ENCODE data around the gene TTC9B.
A peak's percentile ranks its signal among the peaks of the same experiment; 100 is the strongest.

TTC9B gene

DNA sequence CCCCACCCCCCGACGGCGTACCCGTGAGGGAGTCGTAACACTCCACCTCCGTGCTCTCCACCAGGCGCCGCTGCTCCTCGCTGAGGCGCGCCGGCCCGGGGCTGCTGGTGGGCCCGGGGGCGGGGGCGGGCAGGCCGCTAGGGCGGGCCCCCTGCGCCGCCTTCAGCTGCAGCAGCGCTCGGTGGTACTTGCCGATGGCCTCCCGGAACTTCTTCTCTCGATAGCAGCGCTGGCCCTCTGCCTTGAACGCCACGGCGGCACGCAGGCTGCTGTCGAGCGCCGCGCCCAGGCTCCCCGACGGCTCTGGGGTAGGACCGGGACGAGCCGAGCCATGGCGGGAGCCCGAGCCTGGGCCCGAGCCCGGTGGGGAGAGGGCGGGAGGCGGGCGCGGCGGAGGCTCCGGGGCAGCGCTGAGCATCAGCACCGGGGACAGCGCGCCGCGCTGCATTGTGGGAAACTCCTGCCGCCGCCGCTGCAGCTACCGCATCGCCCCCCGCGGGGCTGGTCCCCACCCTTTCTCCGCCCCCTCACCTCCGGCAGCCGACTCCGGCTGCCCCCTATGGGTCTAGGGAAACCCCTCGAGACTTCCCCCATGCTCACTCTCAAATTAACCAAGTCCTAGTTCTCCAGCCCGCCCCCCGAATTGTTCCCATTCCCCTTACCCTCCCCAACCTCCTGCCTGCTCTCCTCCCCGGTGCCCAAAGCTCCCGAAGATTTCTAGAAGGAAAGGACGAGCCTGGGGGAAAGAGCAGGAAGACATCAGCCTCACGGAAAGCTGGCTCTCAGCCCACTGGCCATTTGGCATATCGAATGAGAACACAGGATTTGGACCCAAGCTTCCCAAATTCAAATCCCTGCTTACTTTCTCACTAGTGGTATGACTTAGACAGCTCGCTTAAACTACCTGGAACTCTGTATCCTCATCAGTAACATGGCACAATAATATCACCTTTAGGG is at the start of gene TTC9B:
TSS of gene TTC9B (minus strand) at position 451 of the 957 bp plus-strand sequence. CDS start at position 448, 3 bp downstream.
- H3K27ac ChIP-seq = peak within 1 kb of the TSS; percentile 52
- TF ChIP-seq ZFX (IDR thresholded peaks at IDR 0.05) = no peak
- TF ChIP-seq, protein P1, sequence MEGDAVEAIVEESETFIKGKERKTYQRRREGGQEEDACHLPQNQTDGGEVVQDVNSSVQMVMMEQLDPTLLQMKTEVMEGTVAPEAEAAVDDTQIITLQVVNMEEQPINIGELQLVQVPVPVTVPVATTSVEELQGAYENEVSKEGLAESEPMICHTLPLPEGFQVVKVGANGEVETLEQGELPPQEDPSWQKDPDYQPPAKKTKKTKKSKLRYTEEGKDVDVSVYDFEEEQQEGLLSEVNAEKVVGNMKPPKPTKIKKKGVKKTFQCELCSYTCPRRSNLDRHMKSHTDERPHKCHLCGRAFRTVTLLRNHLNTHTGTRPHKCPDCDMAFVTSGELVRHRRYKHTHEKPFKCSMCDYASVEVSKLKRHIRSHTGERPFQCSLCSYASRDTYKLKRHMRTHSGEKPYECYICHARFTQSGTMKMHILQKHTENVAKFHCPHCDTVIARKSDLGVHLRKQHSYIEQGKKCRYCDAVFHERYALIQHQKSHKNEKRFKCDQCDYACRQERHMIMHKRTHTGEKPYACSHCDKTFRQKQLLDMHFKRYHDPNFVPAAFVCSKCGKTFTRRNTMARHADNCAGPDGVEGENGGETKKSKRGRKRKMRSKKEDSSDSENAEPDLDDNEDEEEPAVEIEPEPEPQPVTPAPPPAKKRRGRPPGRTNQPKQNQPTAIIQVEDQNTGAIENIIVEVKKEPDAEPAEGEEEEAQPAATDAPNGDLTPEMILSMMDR (conservative IDR thresholded peaks at IDR 0.05) = no peak

DNA sequence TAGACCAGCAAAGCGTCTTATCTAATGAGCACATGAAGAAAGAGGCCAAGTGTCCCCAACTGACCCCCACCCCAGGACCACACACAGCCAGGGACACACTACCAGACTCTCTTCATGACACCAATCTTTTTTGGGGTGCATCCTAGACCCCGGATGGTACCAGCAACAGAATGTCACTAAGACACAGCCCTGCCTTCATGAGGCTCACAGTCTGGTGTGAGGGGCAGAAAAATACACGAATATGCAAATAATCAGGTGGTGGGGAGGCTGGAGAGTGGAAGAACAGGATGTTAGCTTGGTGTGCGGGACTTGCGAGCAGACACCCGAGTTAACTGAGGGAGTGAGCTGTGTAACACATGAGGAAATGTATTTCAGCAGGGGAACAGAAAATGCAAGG is 49.4 kb upstream of the TTC9B start:
- no peak for TF ChIP-seq ZFX (IDR thresholded peaks at IDR 0.05)
- TF ChIP-seq, protein P1 (conservative IDR thresholded peaks at IDR 0.05) = no peak
- no peak overlapping the region for H3K27ac ChIP-seq

DNA sequence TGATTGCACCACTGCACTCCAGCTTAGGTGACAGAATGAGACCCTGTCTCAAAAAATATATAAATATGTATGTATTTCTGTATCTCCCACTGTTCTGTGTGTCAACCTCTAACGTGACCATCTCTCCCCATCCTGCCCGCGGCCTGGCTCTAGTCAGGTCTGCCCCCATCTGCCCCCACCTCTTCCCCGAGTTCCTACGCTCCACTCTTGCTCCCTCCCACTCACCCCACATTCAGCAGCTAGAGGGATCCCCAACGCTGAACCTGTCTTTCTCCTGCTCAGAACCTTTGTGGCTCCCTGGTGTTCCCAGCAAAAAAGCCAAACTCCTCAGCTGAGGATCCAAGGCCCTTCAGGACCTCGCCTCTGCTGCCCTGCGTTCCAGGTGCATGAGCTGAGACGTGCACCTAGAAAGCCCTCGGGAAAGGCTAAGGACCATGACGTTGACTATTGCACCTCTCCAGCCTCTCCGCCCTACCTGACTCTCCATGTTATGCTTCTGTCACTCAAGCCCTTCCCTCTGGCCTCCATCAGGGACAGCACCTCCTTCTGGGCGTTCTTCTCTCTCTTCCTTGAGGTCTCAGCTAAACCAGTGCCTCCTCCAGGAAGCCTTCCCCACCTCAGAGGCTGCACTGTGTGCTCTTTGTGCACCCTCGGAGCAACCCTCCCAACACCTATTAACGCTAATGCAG is 48.9 kb upstream of the TTC9B start:
- H3K27ac ChIP-seq = no peak overlapping the region
- TF ChIP-seq, protein P1 (conservative IDR thresholded peaks at IDR 0.05) = no peak
- TF ChIP-seq ZFX (IDR thresholded peaks at IDR 0.05) = no peak

DNA sequence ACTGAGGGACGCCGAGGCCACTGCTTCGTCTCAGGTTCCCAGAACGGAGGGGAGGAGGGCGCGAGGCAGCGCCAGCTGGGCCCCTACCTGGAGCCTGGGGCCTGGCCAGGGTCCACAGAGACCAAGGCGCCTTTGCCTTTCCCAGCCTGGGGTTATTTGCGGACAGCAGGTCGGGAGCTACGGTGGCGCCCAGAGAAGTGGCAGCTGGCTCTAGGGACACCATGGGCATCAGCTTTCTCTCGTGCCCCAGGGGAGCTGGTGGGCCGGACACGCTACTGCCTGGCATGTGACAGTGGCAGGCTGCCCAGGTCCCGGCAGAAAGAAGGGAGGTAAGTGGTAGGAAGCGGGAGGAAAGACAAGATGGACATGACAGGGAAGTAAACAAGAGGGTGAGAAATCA is 47.9 kb upstream of the TTC9B start:
- no peak for TF ChIP-seq ZFX (IDR thresholded peaks at IDR 0.05)
- TF ChIP-seq, protein P1 (conservative IDR thresholded peaks at IDR 0.05) = no peak
- H3K27ac ChIP-seq = no peak overlapping the region

DNA sequence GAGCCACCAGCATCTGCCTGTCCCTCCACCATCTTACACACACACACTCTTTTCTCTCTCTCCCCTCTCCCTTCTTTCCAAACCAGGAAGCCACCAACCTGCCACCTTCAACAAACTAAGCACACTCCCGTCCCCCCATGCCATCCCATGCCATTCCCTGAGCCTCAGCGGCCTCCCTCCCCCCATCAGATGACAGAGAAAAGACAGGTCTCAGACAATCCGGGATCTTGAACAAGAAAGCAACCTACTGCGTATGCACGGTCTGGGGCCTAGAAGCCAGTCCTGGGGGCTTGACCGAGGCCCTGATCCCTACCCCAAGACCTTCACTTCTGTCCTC is 47.5 kb upstream of the TTC9B start:
- TF ChIP-seq, protein P1 (conservative IDR thresholded peaks at IDR 0.05) = no peak
- no peak for TF ChIP-seq ZFX (IDR thresholded peaks at IDR 0.05)
- no peak overlapping the region for H3K27ac ChIP-seq

DNA sequence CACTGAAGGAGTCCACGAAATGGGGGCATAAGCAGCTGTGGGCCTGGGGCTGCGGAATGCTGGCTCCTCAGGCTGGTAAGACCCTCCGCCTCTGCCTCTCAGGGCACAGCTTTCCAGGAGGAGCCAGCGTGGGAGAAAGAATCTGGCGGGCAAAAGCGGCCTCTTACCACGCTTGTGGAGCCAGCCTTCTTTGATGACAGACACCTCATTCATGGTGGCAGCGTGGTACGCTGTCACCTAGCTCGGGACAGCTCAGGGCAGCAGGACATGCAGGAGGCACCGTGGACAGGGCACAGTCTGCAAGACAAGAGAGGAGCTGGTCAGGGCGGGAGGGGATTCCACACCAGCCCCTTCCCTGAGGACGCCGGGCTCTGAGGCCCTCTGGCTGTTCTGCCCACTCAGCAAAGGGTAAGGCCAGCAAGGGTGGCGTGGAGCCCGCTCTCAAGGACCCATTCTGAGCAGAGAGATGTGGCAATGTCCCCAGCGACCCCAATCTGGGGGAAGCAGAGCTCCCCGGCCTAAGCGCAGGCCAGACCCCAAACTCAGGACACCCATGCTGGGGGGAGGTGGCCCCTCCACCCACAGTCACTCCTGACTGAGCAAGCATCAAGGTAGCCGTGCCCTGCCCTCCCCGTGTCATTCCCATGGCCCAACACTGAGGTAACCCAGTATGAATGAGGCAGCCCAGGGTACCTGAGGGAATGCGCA is 47.0 kb upstream of the TTC9B start:
- TF ChIP-seq ZFX (IDR thresholded peaks at IDR 0.05) = no peak
- TF ChIP-seq, protein P1 (conservative IDR thresholded peaks at IDR 0.05) = no peak
- no peak overlapping the region for H3K27ac ChIP-seq
